Progenitor cell of endocrine pancreas (in vitro differentiated cells): ENCODE measurements around the gene CHMP1A. TPM values are rescaled to one million over a fixed set of nuclear protein-coding genes. Genes with fewer than 3 reads are reported as not detected.

Experiments used
- DNase-seq: peaks from one replicate; pipeline ENCODE4 v3.0.0; 2021; ENCODE audit warnings: low spot score; ENCODE audit not compliant: unreplicated experiment
- H3K27ac Mint-ChIP-seq: 2 replicates; pipeline ENCODE4 v1.8.0; 2021; ENCODE audit warnings: mild to moderate bottlenecking, moderate library complexity, mixed read lengths
- H3K27me3 Mint-ChIP-seq: 2 replicates; pipeline ENCODE4 v1.8.0; 2021; ENCODE audit warnings: mixed read lengths
- H3K36me3 Mint-ChIP-seq: 2 replicates; pipeline ENCODE4 v1.8.0; 2022; ENCODE audit warnings: mixed read lengths; ENCODE audit not compliant: insufficient read depth
- H3K4me1 Mint-ChIP-seq: 2 replicates; pipeline ENCODE4 v1.8.0; 2021; ENCODE audit warnings: low read depth, mixed read lengths
- H3K4me3 Mint-ChIP-seq: 2 replicates; pipeline ENCODE4 v1.8.0; 2021; ENCODE audit warnings: low read depth, mild to moderate bottlenecking, moderate library complexity, mixed read lengths
- H3K9me3 Mint-ChIP-seq: 2 replicates; pipeline ENCODE4 v1.8.0; 2021; ENCODE audit warnings: low read depth, mixed read lengths
- CTCF ChIP-seq: fragments of 200-600 bp; sonication (generic); IDR thresholded peaks from one replicate; pipeline ENCODE4 v1.5.0; 2021; ENCODE audit warnings: antibody characterized with exemption, mild to moderate bottlenecking; ENCODE audit not compliant: unreplicated experiment
- long read RNA-seq: library from polyadenylated mRNA; unstranded; transcript quantifications from one replicate; pipeline ENCODE4 v2.0.0, GENCODE V29; 2020
- total RNA-seq: library from RNA; stranded (reverse); gene quantifications from 2 replicates; pipeline ENCODE4 v1.2.1, GENCODE V29; 2021

Gene CHMP1A
- total RNA-seq = 96.5 and 105 TPM in 2 replicates
- long read RNA-seq, transcript CHMP1A-202 (6 exons, 2,295 nt) = major isoform, 5 of 133 reads
- long read RNA-seq, partial matches to known transcripts = 3 of 133 reads
- long read RNA-seq, other reads (novel, unspliced or antisense) = 123 of 133 reads

GRCh38 chr16:89657442-89658220, at the start of gene CHMP1A, which contains the start of gene SPATA33:
Gene CHMP1A (minus strand): TSS chr16:89657708. CDS start chr16:89657588, 120 bp downstream.
Gene SPATA33 (plus strand): TSS chr16:89657836. CDS start chr16:89657912, 76 bp downstream.
- no peak for TF ChIP-seq CTCF
- Mint-ChIP-seq H3K9me3 (no peaks in the 10 kb centered on the region), H3K4me1 (peaks cover 6% of the 10 kb centered on the region), H3K27ac (peak within 1 kb of the TSS; percentile 92), H3K36me3 (peaks cover 34% of the 10 kb centered on the region), H3K27me3 (no peaks in the 10 kb centered on the region), H3K4me3 (peak within 1 kb of the TSS; percentile 87)
- DNase-seq = peak; percentile 90

GRCh38 chr16:89706518-89707260, 49.2 kb upstream of the CHMP1A start:
- Mint-ChIP-seq H3K27me3 (peaks cover 6% of the 10 kb centered on the region), H3K9me3 (no peaks in the 10 kb centered on the region), H3K36me3 (no peaks in the 10 kb centered on the region), H3K4me1 (peaks cover 5% of the 10 kb centered on the region), H3K4me3 (no peak overlapping the region), H3K27ac (no peak overlapping the region)
- no peak for DNase-seq
- TF ChIP-seq CTCF = no peak

GRCh38 chr16:89705006-89705405, 47.5 kb upstream of the CHMP1A start:
- Mint-ChIP-seq H3K9me3 (no peaks in the 10 kb centered on the region), H3K4me3 (no peak overlapping the region), H3K27me3 (peaks cover 6% of the 10 kb centered on the region), H3K27ac (peak overlapping the region; percentile 73), H3K4me1 (peaks cover 5% of the 10 kb centered on the region), H3K36me3 (no peaks in the 10 kb centered on the region)
- no peak for DNase-seq
- no peak for TF ChIP-seq CTCF

GRCh38 chr16:89704281-89704680, 46.8 kb upstream of the CHMP1A start:
- Mint-ChIP-seq H3K4me3 (no peak overlapping the region), H3K4me1 (peaks cover 6% of the 10 kb centered on the region), H3K9me3 (no peaks in the 10 kb centered on the region), H3K27me3 (peaks cover 6% of the 10 kb centered on the region), H3K27ac (peak overlapping the region; percentile 64), H3K36me3 (no peaks in the 10 kb centered on the region)
- TF ChIP-seq CTCF = no peak
- DNase-seq = no peak
